Suprapubic skin (tissue), 4 donors: ENCODE results near the gene ZNF423.

Source experiments
- EP300 ChIP-seq: sonication (generic); formaldehyde crosslinking; IDR thresholded peaks from one replicate; pipeline ENCODE4 v1.6.1; 2017; ENCODE audit warnings: antibody characterized with exemption
- POLR2A ChIP-seq, 2 donors: fragments of 450-650 bp; IDR thresholded peaks; one replicate each; pipeline ENCODE4 v1.6.1; 2017; ENCODE audit warnings: antibody characterized with exemption in 2 of 2, mild to moderate bottlenecking in 2 of 2, moderate library complexity in 2 of 2
- POLR2AphosphoS5 ChIP-seq, 3 donors: sonication (generic); formaldehyde crosslinking; IDR thresholded peaks; one replicate each; pipeline ENCODE4 v1.6.1; 2017; ENCODE audit warnings: antibody characterized with exemption in 3 of 3
- TF ChIP-seq, protein P1 (sequence below), 2 donors: fragments of 200-600 bp in 1 of 2; fragments of 450-650 bp in 1 of 2; sonication (generic) in 1 of 2; IDR thresholded peaks; one replicate each; pipeline ENCODE4 v1.5.1; 2016 to 2019; ENCODE audit warnings: antibody characterized with exemption in 2 of 2, mild to moderate bottlenecking in 1 of 2, moderate library complexity in 1 of 2

DNA sequence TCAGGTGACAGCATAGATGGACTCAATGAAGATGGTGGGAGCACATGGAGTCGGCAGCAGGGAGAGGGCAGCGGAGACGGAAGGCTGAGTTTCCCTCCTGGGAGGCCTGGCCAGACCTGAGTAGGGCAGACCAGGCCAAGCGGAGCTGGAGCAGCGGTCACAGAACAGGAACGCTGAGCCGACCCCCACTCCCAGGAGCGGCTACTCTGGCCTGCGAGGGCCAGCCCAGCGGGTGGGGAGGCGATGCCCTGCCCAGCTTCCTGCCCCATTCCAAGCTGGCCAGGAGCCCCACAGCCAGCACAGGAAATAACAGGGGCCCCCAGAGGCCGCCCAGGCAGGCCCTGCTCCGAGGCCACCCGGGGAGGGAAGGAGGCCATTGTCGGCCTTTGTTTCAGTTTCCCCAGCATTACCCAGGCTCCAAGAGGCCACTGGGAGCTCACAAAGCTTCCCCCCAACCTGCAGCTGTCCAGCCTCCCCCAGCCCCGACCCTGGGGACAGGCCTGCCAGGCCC, 79.8 kb downstream of the ZNF423 start:
- TF ChIP-seq, protein P1, sequence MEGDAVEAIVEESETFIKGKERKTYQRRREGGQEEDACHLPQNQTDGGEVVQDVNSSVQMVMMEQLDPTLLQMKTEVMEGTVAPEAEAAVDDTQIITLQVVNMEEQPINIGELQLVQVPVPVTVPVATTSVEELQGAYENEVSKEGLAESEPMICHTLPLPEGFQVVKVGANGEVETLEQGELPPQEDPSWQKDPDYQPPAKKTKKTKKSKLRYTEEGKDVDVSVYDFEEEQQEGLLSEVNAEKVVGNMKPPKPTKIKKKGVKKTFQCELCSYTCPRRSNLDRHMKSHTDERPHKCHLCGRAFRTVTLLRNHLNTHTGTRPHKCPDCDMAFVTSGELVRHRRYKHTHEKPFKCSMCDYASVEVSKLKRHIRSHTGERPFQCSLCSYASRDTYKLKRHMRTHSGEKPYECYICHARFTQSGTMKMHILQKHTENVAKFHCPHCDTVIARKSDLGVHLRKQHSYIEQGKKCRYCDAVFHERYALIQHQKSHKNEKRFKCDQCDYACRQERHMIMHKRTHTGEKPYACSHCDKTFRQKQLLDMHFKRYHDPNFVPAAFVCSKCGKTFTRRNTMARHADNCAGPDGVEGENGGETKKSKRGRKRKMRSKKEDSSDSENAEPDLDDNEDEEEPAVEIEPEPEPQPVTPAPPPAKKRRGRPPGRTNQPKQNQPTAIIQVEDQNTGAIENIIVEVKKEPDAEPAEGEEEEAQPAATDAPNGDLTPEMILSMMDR (IDR thresholded peaks at IDR 0.05): no peak
- TF ChIP-seq POLR2A (IDR thresholded peaks at IDR 0.05): no peak
- no peak for TF ChIP-seq POLR2AphosphoS5 (IDR thresholded peaks at IDR 0.05)
- no peak for TF ChIP-seq EP300
